ENCODE measurements around the gene EEFSEC.

EEFSEC gene

GRCh38 chr3:128180913-128181312 lies 27.6 kb downstream of the EEFSEC start:
- Histone ChIP-seq H3K4me3 (ENCODE audit: insufficient read depth, low read depth, low read length) (no peak overlapping the region), H3K9me3 (ENCODE audit: control insufficient read depth, low read length) (no peaks in the 10 kb centered on the region), H3K4me1 (ENCODE audit: control insufficient read depth, insufficient read depth, low read length) (peaks cover 8% of the 10 kb centered on the region), H3K27ac (ENCODE audit: insufficient read depth, low read depth, low read length, poor library complexity, severe bottlenecking) (no peak overlapping the region), H3K27me3 (ENCODE audit: control insufficient read depth, insufficient read depth, low read length, poor library complexity, severe bottlenecking) (no peaks in the 10 kb centered on the region), H3K36me3 (ENCODE audit: control insufficient read depth, insufficient read depth, low read length) (no peaks in the 10 kb centered on the region)
- WGBS, 2 experiments = 92 to 96% methylated on average over 3 of the region's 3 CpGs

- 87 to 95% methylated on average over 3 to 6 of the region's 6 CpGs for WGBS, 2 experiments
- Histone ChIP-seq H3K27ac (ENCODE audit: insufficient read depth, low read depth, low read length, poor library complexity, severe bottlenecking) (no peak overlapping the region), H3K4me3 (ENCODE audit: insufficient read depth, low read depth, low read length) (no peak overlapping the region), H3K9me3 (ENCODE audit: control insufficient read depth, low read length) (no peaks in the 10 kb centered on the region), H3K36me3 (ENCODE audit: control insufficient read depth, insufficient read depth, low read length) (no peaks in the 10 kb centered on the region), H3K4me1 (ENCODE audit: control insufficient read depth, insufficient read depth, low read length) (peaks cover 8% of the 10 kb centered on the region), H3K27me3 (ENCODE audit: control insufficient read depth, insufficient read depth, low read length, poor library complexity, severe bottlenecking) (no peaks in the 10 kb centered on the region)
Measured at GRCh38 chr3:128182656-128183055, 29.4 kb downstream of the EEFSEC start.

- H3K4me1 ChIP-seq (ENCODE audit: control insufficient read depth, insufficient read depth, low read length) = no peaks in the 10 kb centered on the region
- no peaks in the 10 kb centered on the region for H3K36me3 ChIP-seq (ENCODE audit: control insufficient read depth, insufficient read depth, low read length)
- WGBS, 2 experiments = 93 to 97% methylated on average over 2 to 3 of the region's 3 CpGs
- no peaks in the 10 kb centered on the region for H3K27me3 ChIP-seq (ENCODE audit: control insufficient read depth, insufficient read depth, low read length, poor library complexity, severe bottlenecking)
- no peaks in the 10 kb centered on the region for H3K9me3 ChIP-seq (ENCODE audit: control insufficient read depth, low read length)
- no peak overlapping the region for H3K4me3 ChIP-seq (ENCODE audit: insufficient read depth, low read depth, low read length)
- no peak overlapping the region for H3K27ac ChIP-seq (ENCODE audit: insufficient read depth, low read depth, low read length, poor library complexity, severe bottlenecking)
Measured at GRCh38 chr3:128185630-128186447, 32.6 kb downstream of the EEFSEC start.

- Histone ChIP-seq H3K9me3 (ENCODE audit: control insufficient read depth, low read length) (no peaks in the 10 kb centered on the region), H3K27me3 (ENCODE audit: control insufficient read depth, insufficient read depth, low read length, poor library complexity, severe bottlenecking) (no peaks in the 10 kb centered on the region), H3K36me3 (ENCODE audit: control insufficient read depth, insufficient read depth, low read length) (no peaks in the 10 kb centered on the region), H3K4me3 (ENCODE audit: insufficient read depth, low read depth, low read length) (no peak overlapping the region), H3K4me1 (ENCODE audit: control insufficient read depth, insufficient read depth, low read length) (no peaks in the 10 kb centered on the region), H3K27ac (ENCODE audit: insufficient read depth, low read depth, low read length, poor library complexity, severe bottlenecking) (no peak overlapping the region)
- WGBS, 2 experiments = 98 to 100% methylated on average over 1 of the region's 1 CpG
Measured at GRCh38 chr3:128187495-128187894, 34.2 kb downstream of the EEFSEC start.

- H3K9me3 ChIP-seq (ENCODE audit: control insufficient read depth, low read length) = no peaks in the 10 kb centered on the region
- H3K27ac ChIP-seq (ENCODE audit: insufficient read depth, low read depth, low read length, poor library complexity, severe bottlenecking) = no peak overlapping the region
- peaks cover 5% of the 10 kb centered on the region for H3K4me1 ChIP-seq (ENCODE audit: control insufficient read depth, insufficient read depth, low read length)
- 93 to 95% methylated on average over 4 of the region's 4 CpGs for WGBS, 2 experiments
- no peak overlapping the region for H3K4me3 ChIP-seq (ENCODE audit: insufficient read depth, low read depth, low read length)
- H3K27me3 ChIP-seq (ENCODE audit: control insufficient read depth, insufficient read depth, low read length, poor library complexity, severe bottlenecking) = no peaks in the 10 kb centered on the region
- no peaks in the 10 kb centered on the region for H3K36me3 ChIP-seq (ENCODE audit: control insufficient read depth, insufficient read depth, low read length)
Measured at GRCh38 chr3:128188326-128188725, 35.0 kb downstream of the EEFSEC start.

- Histone ChIP-seq H3K4me3 (ENCODE audit: insufficient read depth, low read depth, low read length) (no peak overlapping the region), H3K27me3 (ENCODE audit: control insufficient read depth, insufficient read depth, low read length, poor library complexity, severe bottlenecking) (no peaks in the 10 kb centered on the region), H3K27ac (ENCODE audit: insufficient read depth, low read depth, low read length, poor library complexity, severe bottlenecking) (no peak overlapping the region), H3K4me1 (ENCODE audit: control insufficient read depth, insufficient read depth, low read length) (peaks cover 9% of the 10 kb centered on the region), H3K36me3 (ENCODE audit: control insufficient read depth, insufficient read depth, low read length) (no peaks in the 10 kb centered on the region), H3K9me3 (ENCODE audit: control insufficient read depth, low read length) (no peaks in the 10 kb centered on the region)
- 86% methylated on average over 2 to 4 of the region's 4 CpGs for WGBS, 2 experiments
Measured at GRCh38 chr3:128188956-128189355, 35.7 kb downstream of the EEFSEC start.

GRCh38 chr3:128190501-128190900 lies 37.2 kb downstream of the EEFSEC start:
- Histone ChIP-seq H3K4me3 (ENCODE audit: insufficient read depth, low read depth, low read length) (no peak overlapping the region), H3K27ac (ENCODE audit: insufficient read depth, low read depth, low read length, poor library complexity, severe bottlenecking) (no peak overlapping the region), H3K9me3 (ENCODE audit: control insufficient read depth, low read length) (no peaks in the 10 kb centered on the region), H3K4me1 (ENCODE audit: control insufficient read depth, insufficient read depth, low read length) (peaks cover 21% of the 10 kb centered on the region), H3K27me3 (ENCODE audit: control insufficient read depth, insufficient read depth, low read length, poor library complexity, severe bottlenecking) (no peaks in the 10 kb centered on the region), H3K36me3 (ENCODE audit: control insufficient read depth, insufficient read depth, low read length) (no peaks in the 10 kb centered on the region)
- 81 to 92% methylated on average over 1 of the region's 1 CpG for WGBS, 2 experiments

GRCh38 chr3:128192131-128192530 lies 38.9 kb downstream of the EEFSEC start:
- 88% methylated on average over 7 of the region's 7 CpGs for WGBS, 2 experiments

GRCh38 chr3:128193168-128193567 lies 39.9 kb downstream of the EEFSEC start:
- no peaks in the 10 kb centered on the region for H3K9me3 ChIP-seq (ENCODE audit: control insufficient read depth, low read length)
- no peaks in the 10 kb centered on the region for H3K36me3 ChIP-seq (ENCODE audit: control insufficient read depth, insufficient read depth, low read length)
- H3K4me3 ChIP-seq (ENCODE audit: insufficient read depth, low read depth, low read length) = no peak overlapping the region
- H3K27ac ChIP-seq (ENCODE audit: insufficient read depth, low read depth, low read length, poor library complexity, severe bottlenecking) = no peak overlapping the region
- no peaks in the 10 kb centered on the region for H3K27me3 ChIP-seq (ENCODE audit: control insufficient read depth, insufficient read depth, low read length, poor library complexity, severe bottlenecking)
- H3K4me1 ChIP-seq (ENCODE audit: control insufficient read depth, insufficient read depth, low read length) = peaks cover 47% of the 10 kb centered on the region
- WGBS, 2 experiments = 91 to 92% methylated on average over 1 of the region's 2 CpGs

More at GRCh38 chr3:128192131-128192530, 38.9 kb downstream of the EEFSEC start:
- no peak overlapping the region for H3K27ac ChIP-seq (ENCODE audit: insufficient read depth, low read depth, low read length, poor library complexity, severe bottlenecking)
- H3K4me3 ChIP-seq (ENCODE audit: insufficient read depth, low read depth, low read length) = no peak overlapping the region
- H3K27me3 ChIP-seq (ENCODE audit: control insufficient read depth, insufficient read depth, low read length, poor library complexity, severe bottlenecking) = no peaks in the 10 kb centered on the region
- no peaks in the 10 kb centered on the region for H3K36me3 ChIP-seq (ENCODE audit: control insufficient read depth, insufficient read depth, low read length)
- peaks cover 37% of the 10 kb centered on the region for H3K4me1 ChIP-seq (ENCODE audit: control insufficient read depth, insufficient read depth, low read length)
- no peaks in the 10 kb centered on the region for H3K9me3 ChIP-seq (ENCODE audit: control insufficient read depth, low read length)

- Histone ChIP-seq H3K4me1 (ENCODE audit: control insufficient read depth, insufficient read depth, low read length) (peaks cover 53% of the 10 kb centered on the region), H3K4me3 (ENCODE audit: insufficient read depth, low read depth, low read length) (no peak overlapping the region), H3K27me3 (ENCODE audit: control insufficient read depth, insufficient read depth, low read length, poor library complexity, severe bottlenecking) (no peaks in the 10 kb centered on the region), H3K27ac (ENCODE audit: insufficient read depth, low read depth, low read length, poor library complexity, severe bottlenecking) (no peak overlapping the region), H3K9me3 (ENCODE audit: control insufficient read depth, low read length) (no peaks in the 10 kb centered on the region), H3K36me3 (ENCODE audit: control insufficient read depth, insufficient read depth, low read length) (no peaks in the 10 kb centered on the region)
- 70 to 72% methylated on average over 4 of the region's 4 CpGs for WGBS, 2 experiments
Measured at GRCh38 chr3:128194843-128195242, 41.6 kb downstream of the EEFSEC start.

Data from ectodermal cell (in vitro differentiated cells).